ENCODE results near the gene SPATA31D1.

- TF ChIP-seq, protein P1, sequence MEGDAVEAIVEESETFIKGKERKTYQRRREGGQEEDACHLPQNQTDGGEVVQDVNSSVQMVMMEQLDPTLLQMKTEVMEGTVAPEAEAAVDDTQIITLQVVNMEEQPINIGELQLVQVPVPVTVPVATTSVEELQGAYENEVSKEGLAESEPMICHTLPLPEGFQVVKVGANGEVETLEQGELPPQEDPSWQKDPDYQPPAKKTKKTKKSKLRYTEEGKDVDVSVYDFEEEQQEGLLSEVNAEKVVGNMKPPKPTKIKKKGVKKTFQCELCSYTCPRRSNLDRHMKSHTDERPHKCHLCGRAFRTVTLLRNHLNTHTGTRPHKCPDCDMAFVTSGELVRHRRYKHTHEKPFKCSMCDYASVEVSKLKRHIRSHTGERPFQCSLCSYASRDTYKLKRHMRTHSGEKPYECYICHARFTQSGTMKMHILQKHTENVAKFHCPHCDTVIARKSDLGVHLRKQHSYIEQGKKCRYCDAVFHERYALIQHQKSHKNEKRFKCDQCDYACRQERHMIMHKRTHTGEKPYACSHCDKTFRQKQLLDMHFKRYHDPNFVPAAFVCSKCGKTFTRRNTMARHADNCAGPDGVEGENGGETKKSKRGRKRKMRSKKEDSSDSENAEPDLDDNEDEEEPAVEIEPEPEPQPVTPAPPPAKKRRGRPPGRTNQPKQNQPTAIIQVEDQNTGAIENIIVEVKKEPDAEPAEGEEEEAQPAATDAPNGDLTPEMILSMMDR (IDR thresholded peaks at IDR 0.05): no peak
- TF ChIP-seq POLR2A (IDR thresholded peaks at IDR 0.05): no peak
- no peak for TF ChIP-seq POLR2AphosphoS5 (IDR thresholded peaks at IDR 0.05; ENCODE audit: insufficient read depth in 1 of 2, low read depth in 1 of 2)
Observed at GRCh38 chr9:82037126-82037525, 48.6 kb downstream of the SPATA31D1 start.
